Prostate gland (tissue), 2 donors: ENCODE results near the gene GPRIN2.

Experiments
- CTCF ChIP-seq, 4 experiments: fragments of 200-600 bp in 2 of 4; fragments of 450-650 bp in 2 of 4; sonication (generic) in 2 of 4; IDR thresholded peaks; 1 replicate in 3 of 4; 2 replicates in 1 of 4; pipeline ENCODE4 v1.5.1; 2016 to 2019; ENCODE audit warnings: antibody characterized with exemption in 4 of 4, mild to moderate bottlenecking in 2 of 4, moderate library complexity in 2 of 4
- POLR2A ChIP-seq: fragments of 450-650 bp; IDR thresholded peaks from one replicate; pipeline ENCODE4 v1.6.1; 2016; ENCODE audit warnings: antibody characterized with exemption, mild to moderate bottlenecking
- POLR2AphosphoS5 ChIP-seq: sonication (generic); formaldehyde crosslinking; IDR thresholded peaks from one replicate; pipeline ENCODE4 v1.6.1; 2017; ENCODE audit warnings: antibody characterized with exemption

- TF ChIP-seq CTCF (IDR thresholded peaks at IDR 0.05) (no peak), POLR2A (no peak), POLR2AphosphoS5 (no peak)
Measured at GRCh38 chr10:46560952-46561351, 4.5 kb upstream of the GPRIN2 start.
